ENCODE data around the gene TTC33.
"Not testable (repeated sequence)": the region's sequence is repeated elsewhere in the genome, so short reads cannot be mapped to it uniquely, and the experiment has no call there.

The TTC33 gene

DNA sequence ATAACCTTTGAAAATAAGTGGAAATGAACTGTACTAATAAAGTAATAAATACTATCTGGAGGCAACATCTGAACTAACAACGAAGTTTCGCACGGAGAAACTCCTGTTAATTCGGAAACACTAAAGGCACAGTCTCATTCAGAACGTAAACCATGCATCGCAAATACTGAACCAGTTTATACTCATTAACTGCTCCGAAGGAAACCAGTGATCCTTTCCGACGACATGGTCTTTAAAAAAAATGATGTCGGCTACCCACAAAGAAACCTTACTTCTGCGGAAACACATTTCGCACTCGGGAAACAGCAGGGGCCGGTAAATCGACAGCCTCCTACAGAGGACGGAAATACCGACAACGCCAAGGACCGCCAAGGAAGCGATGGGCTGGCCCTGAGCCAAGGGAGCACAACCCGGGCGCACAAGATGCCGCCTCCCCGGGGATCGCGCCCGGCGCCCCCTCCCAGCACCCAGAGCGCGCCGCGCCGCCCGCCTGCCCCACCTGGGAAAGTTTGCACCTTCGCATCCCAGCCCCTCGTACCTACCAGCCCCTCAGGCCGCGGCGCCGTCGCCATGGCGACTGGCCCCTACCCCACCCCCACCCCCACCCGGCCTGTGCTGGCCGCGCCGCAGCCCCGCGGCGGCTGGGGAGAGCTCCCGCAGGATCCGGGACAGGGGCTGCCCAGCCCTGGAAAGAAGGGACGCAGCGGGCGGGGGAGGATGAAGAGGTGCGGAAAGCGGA lies 41.7 kb upstream of the TTC33 start:
- peak; percentile 86 for DNase-seq (ENCODE audit: low read depth)
- peak overlapping the region; percentile 76 for H3K4me3 ChIP-seq (replicated peaks; ENCODE audit: low read depth, low read length)
- TF ChIP-seq, protein P1, sequence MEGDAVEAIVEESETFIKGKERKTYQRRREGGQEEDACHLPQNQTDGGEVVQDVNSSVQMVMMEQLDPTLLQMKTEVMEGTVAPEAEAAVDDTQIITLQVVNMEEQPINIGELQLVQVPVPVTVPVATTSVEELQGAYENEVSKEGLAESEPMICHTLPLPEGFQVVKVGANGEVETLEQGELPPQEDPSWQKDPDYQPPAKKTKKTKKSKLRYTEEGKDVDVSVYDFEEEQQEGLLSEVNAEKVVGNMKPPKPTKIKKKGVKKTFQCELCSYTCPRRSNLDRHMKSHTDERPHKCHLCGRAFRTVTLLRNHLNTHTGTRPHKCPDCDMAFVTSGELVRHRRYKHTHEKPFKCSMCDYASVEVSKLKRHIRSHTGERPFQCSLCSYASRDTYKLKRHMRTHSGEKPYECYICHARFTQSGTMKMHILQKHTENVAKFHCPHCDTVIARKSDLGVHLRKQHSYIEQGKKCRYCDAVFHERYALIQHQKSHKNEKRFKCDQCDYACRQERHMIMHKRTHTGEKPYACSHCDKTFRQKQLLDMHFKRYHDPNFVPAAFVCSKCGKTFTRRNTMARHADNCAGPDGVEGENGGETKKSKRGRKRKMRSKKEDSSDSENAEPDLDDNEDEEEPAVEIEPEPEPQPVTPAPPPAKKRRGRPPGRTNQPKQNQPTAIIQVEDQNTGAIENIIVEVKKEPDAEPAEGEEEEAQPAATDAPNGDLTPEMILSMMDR (IDR thresholded peaks at IDR 0.05; ENCODE audit: low read length, missing control alignments) = no peak

DNA sequence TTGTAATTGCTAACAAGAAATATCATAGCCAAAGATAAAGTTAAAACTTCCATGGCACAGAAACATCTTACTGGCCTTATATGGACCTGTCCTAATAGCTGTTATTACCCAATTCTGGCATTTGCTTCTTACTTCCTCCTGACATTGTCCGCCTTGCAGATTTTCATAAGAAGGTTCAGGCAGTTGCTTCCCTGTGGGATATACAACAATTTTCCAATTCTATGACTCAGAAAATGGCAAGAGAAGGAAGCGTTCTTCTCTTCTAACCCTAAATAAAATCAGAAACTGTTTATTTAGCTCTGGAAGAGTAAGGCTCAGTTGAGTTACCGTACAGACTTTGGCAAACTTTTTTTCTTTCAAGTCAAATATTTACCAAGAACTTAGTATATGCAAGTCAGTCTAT lies 40.7 kb upstream of the TTC33 start:
- peak overlapping the region; percentile 76 for H3K4me3 ChIP-seq (replicated peaks; ENCODE audit: low read depth, low read length)
- DNase-seq (ENCODE audit: low read depth) = peak; percentile 87
- TF ChIP-seq, protein P1 (IDR thresholded peaks at IDR 0.05; ENCODE audit: low read length, missing control alignments) = no peak

DNA sequence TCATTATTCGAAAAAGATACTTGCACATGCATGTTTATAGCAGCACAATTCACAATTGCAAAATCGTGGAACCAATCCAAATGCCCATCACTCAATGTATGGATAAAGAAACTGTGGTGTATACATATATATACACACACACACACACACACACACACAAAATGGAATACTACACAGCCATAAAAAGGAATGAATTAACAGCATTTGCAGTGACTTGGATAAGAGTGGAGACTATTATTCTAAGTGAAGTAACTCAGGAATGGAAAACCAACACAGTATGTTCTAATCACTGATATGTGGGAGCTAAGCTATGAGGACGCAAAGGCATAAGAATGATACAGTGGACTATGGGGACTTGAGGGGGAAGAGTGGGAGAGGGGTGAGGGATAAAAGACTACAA lies 39.1 kb upstream of the TTC33 start:
- DNase-seq (ENCODE audit: low read depth); H3K4me3 ChIP-seq (replicated peaks; ENCODE audit: low read depth, low read length): not testable (repeated sequence)

DNA sequence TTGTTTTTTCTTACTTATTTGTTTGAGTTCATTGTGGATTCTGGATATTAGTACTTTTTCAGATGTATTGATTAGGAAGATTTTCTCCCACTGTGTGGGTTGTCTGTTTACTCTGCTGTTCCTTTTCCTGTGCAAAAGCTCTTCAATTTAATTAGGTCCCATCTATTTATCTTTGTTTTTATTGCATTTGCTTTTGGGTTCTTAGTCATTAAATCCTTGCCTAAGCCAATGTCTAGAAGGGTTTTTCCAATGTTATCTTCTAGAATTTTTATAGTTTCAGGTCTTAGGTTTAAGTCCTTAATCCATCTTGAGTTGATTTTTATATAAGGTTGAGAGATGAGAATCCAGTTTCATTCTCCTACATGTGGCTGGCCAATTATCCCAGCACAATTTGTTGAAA lies 38.6 kb upstream of the TTC33 start:
- H3K4me3 ChIP-seq (replicated peaks; ENCODE audit: low read depth, low read length); DNase-seq (ENCODE audit: low read depth): not testable (repeated sequence)

DNA sequence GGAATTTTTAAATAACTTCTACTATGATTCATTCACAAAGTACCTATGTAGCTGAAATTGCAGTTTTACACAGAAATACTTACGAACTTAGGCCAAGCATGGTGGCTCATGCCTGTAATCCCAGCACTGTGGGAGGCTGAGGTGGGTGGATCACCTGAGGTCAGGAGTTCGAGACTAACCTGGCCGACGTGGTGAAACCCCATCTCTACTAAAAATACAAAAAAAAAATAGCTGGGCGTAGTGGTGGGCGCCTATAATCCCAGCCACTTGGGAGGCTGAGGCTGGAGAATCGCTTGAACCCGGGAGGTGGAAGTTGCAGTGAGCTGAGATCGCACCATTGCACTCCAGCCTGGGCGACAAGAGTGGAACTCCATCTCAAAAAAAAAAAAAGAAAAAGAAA lies 36.9 kb upstream of the TTC33 start:
- H3K4me3 ChIP-seq (replicated peaks; ENCODE audit: low read depth, low read length); DNase-seq (ENCODE audit: low read depth): not testable (repeated sequence)

DNA sequence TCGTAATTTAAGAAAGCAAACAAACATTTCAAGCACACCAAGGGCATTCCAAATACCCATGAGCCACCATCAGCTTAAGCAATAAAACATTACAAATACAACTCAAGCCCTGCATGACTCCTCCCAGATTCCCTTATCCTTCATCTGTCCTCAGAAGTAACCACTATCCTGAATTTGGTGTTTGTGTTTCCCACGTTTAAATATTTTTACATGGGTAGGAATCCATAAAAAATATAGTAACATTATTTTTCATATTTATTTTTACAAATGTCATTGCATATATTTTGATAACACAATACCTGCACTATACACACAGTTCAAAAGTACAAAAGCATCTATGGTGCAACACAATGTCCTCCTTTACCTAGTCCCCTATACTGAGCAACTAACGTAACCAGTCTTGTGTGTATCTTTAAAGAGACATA lies 36.0 kb upstream of the TTC33 start:
- no peak overlapping the region for H3K4me3 ChIP-seq (replicated peaks; ENCODE audit: low read depth, low read length)
- no peak for DNase-seq (ENCODE audit: low read depth)
- TF ChIP-seq, protein P1 (IDR thresholded peaks at IDR 0.05; ENCODE audit: low read length, missing control alignments) = no peak

DNA sequence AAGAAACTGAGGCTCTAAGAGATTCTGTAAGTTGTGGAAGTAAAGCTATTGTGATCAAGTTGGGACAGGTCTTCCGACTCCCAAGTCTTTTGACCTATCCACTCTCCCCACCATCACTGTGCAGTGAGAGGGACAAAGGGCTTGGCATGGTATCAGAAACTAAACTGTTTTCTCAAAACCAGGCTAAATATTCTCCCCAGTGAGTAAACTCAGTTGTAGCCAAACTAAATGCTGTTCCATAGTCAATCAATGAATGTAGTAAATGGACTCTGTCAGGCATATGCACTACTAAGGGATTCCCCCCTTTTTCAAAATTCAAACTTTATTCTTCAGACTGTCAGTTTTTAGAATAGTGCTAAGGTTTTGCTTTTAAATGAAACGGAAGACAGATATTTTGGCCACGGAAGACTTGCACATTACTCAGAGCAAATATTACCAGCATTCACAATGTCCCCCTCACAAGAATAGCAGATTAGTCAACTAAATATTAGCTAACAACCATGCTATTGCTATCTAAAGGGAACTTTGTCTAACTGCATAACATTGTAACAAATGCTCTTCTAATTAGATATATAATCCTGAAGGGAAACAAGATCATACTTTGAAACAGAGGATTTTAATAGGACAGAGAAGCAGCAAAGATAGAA lies 35.3 kb upstream of the TTC33 start:
- TF ChIP-seq, protein P1 (IDR thresholded peaks at IDR 0.05; ENCODE audit: low read length, missing control alignments) = no peak
- peak; percentile 34 for DNase-seq (ENCODE audit: low read depth)
- no peak overlapping the region for H3K4me3 ChIP-seq (replicated peaks; ENCODE audit: low read depth, low read length)

DNA sequence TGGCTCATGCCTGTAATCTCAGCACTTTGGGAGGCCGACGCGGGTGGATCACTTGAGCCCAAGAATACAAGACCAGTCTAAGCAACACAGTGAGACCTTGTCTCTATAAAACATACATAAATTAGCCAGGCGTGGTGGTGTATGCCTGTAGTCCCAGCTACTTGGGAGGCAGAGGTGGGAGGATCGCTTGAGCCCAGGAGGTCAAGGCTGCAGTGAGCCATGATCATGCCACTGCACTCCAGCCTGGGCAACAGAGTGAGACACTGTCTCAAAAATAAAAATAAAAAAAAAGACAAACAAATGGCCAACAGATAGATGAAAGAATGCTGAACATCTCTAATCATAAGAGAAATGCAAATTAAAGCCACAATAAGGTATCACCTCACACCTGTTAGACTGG lies 33.2 kb upstream of the TTC33 start:
- H3K4me3 ChIP-seq (replicated peaks; ENCODE audit: low read depth, low read length); DNase-seq (ENCODE audit: low read depth): not testable (repeated sequence)

DNA sequence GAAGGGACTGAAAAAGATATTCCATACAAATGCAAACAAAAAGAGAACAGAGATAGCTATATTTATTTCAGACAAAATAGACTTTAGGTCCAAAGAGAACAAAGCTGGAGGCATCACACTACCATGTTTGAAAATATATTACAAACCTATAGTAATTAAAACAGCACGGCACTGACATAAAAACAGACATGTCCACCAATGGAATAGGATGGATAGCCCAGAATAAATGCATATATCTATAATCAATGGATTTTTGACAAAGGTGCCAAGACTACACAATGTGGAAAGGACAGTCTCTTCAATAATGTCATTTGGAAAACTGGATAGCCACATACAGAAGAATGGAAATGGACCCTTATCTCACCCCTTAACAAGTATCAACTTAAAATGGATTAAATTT lies 32.2 kb upstream of the TTC33 start:
- no peak for DNase-seq (ENCODE audit: low read depth)
- no peak overlapping the region for H3K4me3 ChIP-seq (replicated peaks; ENCODE audit: low read depth, low read length)
- TF ChIP-seq, protein P1 (IDR thresholded peaks at IDR 0.05; ENCODE audit: low read length, missing control alignments) = no peak

DNA sequence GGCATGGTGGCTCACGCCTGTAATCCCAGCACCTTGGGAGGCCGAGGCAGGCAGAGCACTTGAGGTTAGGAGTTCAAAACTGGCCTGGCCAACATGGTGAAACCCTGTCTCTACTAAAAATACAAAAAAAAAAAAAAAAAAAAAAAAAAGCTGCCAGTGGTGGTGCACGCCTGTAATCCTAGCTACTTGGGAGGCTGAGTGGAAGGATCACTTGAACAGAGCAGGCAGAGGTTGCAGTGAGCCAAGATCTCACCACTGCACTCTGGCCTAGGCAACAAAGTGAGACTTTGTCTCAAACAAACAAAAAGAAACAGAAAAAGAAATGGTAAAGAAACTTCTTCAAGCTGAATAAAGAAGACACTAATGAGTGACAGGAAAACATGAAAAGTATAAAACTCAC lies 30.9 kb upstream of the TTC33 start:
- H3K4me3 ChIP-seq (replicated peaks; ENCODE audit: low read depth, low read length); DNase-seq (ENCODE audit: low read depth): not testable (repeated sequence)

All from fibroblast of pulmonary artery (primary cell).